ENCODE results near the gene GABBR1.

Gene GABBR1

DNA sequence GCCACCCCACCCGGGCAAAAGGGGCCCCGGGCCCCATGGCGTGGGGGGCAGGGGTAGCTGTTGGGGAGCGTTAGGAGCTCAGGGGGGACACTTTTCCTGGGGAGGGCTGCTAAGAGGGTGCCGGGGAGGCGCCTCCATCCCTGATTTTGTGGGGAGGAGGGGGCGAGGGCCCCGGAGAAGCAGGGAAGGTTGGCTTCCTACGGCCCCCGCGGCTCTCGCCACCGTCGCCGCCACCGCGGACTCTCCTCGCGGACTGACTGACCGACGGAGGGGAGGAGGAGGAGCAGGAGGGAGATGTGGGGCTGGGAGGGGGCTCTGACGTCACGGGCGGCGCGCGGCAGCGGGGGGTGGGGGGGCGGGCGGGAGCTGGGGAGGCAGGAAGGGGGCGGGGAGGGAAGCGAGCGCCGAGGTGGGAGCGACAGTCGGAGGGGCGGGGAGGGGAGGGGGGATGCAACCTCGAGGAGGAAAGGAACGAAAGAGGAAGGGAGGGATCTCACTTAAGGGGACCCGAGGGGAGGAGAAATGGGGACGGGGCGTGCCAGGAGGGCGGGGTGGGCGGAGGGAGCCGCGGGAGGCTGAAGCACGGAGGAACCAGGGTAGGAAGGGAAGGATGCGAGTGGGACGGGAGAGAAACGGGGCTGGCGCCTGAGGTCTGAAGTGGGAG is 5.1 kb downstream of the GABBR1 start:
- DNase-seq (ENCODE audit: low spot score in 2 of 2) (no peak), ATAC-seq (replicated peaks; ENCODE audit: extremely low read depth, poor library complexity, severe bottlenecking) (peak; percentile 15)
- Mint-ChIP-seq H3K4me3 (peak overlapping the region; percentile 77), H3K36me3 (ENCODE audit: insufficient read depth) (peaks cover 4% of the 10 kb centered on the region), H3K27me3 (peaks cover 28% of the 10 kb centered on the region), H3K4me1 (peaks cover 26% of the 10 kb centered on the region), H3K9me3 (no peaks in the 10 kb centered on the region), H3K27ac (ENCODE audit: low read depth) (peak overlapping the region; percentile 6)

DNA sequence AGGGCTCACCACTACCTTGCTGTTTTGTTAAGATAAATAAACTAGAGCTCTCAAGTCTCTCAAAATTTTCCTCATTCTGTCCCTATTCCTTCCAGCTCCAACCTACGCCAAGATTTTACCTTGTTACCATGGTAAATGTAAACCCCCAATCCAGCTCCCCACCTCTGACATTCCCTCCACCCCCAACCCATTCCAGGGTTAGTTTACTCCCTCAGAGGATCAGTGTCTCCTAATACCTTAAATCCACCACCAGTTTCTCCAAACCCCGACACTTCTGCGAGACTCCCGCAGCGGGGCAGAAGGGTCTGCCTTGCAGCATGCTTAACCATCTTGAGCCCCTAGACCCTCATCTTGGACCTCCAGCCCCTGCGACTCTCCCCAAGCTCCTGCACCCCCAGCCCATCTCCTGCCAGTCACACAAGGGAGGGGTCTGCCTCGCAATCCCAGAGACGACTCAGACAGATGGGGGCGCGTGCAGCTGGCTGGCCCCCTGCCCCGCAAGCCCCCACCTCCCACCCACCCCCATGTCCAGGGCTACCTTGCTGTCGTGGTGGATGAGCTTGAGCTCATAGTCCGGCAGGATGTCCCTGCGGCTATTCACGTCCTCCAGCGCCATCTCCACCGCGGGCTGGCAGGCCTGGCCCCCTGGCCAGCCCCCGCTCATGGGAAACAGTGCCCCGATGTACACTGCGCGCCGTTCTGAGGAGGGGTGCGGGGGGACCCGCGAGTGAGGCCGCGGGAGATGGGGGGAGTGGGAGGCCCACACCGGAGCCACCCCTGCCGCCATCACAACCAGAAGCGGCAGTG is 5.8 kb downstream of the GABBR1 start:
- Mint-ChIP-seq H3K4me3 (peak overlapping the region; percentile 77), H3K4me1 (peaks cover 24% of the 10 kb centered on the region), H3K36me3 (ENCODE audit: insufficient read depth) (peaks cover 4% of the 10 kb centered on the region), H3K9me3 (no peaks in the 10 kb centered on the region), H3K27ac (ENCODE audit: low read depth) (no peak overlapping the region), H3K27me3 (peaks cover 25% of the 10 kb centered on the region)
- ATAC-seq (replicated peaks; ENCODE audit: extremely low read depth, poor library complexity, severe bottlenecking) (no peak), DNase-seq (ENCODE audit: low spot score in 2 of 2) (no peak)

DNA sequence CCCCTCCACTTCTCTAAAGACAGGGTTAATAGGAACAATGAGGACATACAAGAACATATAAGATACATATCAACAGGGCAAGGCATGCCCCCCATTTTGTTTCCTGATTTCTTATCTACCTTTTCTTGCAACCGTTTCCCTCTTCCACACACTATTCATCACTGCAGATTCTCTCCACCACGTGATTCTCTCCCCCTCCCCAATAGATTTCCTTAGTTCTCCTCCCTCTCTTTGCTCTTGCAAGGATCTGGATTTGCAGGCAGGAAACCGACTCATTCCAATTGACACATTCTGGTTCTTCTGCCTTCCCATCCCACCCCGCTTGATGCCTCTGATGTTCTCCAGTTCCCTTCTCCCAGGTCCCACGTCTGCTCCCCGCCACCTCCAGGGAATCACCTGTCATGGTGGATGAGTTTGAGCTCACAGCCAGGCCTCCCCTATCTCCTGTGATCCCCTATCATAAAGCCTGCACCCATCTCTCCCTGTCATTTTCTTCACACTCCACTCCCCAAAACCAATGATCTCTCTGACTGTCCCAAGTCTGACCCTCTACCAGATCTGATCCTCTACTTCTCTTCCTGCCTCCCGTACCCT is 7.5 kb downstream of the GABBR1 start:
- Mint-ChIP-seq H3K9me3 (no peaks in the 10 kb centered on the region), H3K36me3 (ENCODE audit: insufficient read depth) (peaks cover 4% of the 10 kb centered on the region), H3K4me3 (no peak overlapping the region), H3K4me1 (peaks cover 12% of the 10 kb centered on the region), H3K27me3 (peaks cover 10% of the 10 kb centered on the region), H3K27ac (ENCODE audit: low read depth) (no peak overlapping the region)
- no peak for DNase-seq (ENCODE audit: low spot score in 2 of 2)
- ATAC-seq (replicated peaks; ENCODE audit: extremely low read depth, poor library complexity, severe bottlenecking), result no peak

DNA sequence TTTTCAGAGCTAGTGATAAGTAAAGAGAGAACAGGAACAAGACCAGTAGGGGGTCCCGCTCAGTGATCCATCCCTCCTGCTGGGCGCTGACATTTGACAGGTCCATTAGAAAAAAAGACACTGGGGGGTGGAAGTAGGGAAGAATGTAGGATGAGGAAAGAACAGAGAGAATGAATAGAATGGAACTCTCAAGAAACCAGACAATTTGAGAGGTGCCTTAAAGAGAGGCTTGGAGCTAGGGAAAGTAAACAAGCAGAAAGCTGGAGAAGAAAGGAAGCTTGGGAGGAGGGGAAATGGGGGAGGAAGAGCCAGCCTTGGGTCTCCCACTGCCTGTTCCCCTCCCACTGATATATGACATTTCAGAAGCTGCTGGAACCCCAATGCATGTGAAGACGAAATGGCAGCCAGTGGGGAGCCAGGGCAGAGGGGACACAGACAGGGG is 8.4 kb downstream of the GABBR1 start:
- peaks cover 4% of the 10 kb centered on the region for H3K36me3 Mint-ChIP-seq (ENCODE audit: insufficient read depth)
- H3K4me3 Mint-ChIP-seq, result no peak overlapping the region
- H3K9me3 Mint-ChIP-seq, result no peaks in the 10 kb centered on the region
- H3K27me3 Mint-ChIP-seq, result peaks cover 1% of the 10 kb centered on the region
- H3K27ac Mint-ChIP-seq (ENCODE audit: low read depth), result no peak overlapping the region
- no peak for DNase-seq (ENCODE audit: low spot score in 2 of 2)
- H3K4me1 Mint-ChIP-seq, result peaks cover 12% of the 10 kb centered on the region
- ATAC-seq (replicated peaks; ENCODE audit: extremely low read depth, poor library complexity, severe bottlenecking), result no peak

DNA sequence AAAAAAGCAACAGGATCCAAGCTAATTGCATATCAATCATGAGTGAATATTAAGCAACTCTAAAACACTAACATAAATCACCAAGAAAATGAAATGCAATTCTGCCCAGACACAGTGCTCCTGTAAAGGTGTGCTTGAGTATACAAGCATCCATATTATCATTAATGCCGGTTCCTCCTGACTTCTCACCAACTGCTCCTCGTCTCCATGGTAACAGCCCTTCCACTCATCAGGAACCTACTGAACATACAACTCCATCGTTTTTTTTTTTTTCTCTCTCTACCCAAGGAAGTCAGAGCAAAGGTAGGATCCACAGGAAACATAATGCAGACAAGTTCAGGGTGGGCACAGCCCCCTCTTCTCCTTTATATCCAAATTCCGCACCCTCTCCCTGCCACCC is 12.4 kb downstream of the GABBR1 start:
- no peaks in the 10 kb centered on the region for H3K4me1 Mint-ChIP-seq
- peaks cover 4% of the 10 kb centered on the region for H3K36me3 Mint-ChIP-seq (ENCODE audit: insufficient read depth)
- H3K27me3 Mint-ChIP-seq, result no peaks in the 10 kb centered on the region
- no peak for ATAC-seq (replicated peaks; ENCODE audit: extremely low read depth, poor library complexity, severe bottlenecking)
- no peak for DNase-seq (ENCODE audit: low spot score in 2 of 2)
- no peak overlapping the region for H3K4me3 Mint-ChIP-seq
- H3K27ac Mint-ChIP-seq (ENCODE audit: low read depth), result no peak overlapping the region
- H3K9me3 Mint-ChIP-seq, result no peaks in the 10 kb centered on the region

DNA sequence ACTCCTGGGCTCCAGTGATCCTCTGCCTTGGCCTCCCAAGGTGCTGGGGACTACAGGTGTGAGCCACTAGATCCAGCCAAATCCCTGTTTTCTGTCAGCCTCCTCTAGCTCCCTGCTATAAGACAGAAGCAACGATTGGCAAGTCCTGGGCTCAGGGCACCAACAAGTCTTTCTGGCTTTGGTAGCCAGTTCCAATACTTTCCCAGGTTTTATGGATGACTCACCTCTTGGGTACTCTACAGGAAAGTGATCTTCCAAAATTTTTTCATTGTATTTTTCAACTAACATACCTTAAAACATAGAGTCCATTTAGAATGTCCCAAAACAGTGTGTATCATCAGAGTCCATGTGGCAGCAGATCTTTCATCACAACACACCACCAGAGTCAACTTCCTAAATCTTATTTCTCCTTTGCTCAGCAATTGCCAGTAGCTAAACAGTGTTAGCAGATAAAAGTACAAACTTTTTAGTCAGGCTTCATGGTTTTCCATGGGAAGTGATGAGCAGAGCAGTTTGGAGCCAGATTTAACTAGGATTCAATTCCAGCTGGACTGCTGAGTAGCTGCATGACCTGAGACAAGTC is 13.3 kb downstream of the GABBR1 start:
- Mint-ChIP-seq H3K4me3 (no peak overlapping the region), H3K4me1 (no peaks in the 10 kb centered on the region), H3K36me3 (ENCODE audit: insufficient read depth) (peaks cover 4% of the 10 kb centered on the region), H3K27ac (ENCODE audit: low read depth) (no peak overlapping the region), H3K27me3 (no peaks in the 10 kb centered on the region), H3K9me3 (no peaks in the 10 kb centered on the region)
- ATAC-seq (replicated peaks; ENCODE audit: extremely low read depth, poor library complexity, severe bottlenecking) (no peak), DNase-seq (ENCODE audit: low spot score in 2 of 2) (no peak)

DNA sequence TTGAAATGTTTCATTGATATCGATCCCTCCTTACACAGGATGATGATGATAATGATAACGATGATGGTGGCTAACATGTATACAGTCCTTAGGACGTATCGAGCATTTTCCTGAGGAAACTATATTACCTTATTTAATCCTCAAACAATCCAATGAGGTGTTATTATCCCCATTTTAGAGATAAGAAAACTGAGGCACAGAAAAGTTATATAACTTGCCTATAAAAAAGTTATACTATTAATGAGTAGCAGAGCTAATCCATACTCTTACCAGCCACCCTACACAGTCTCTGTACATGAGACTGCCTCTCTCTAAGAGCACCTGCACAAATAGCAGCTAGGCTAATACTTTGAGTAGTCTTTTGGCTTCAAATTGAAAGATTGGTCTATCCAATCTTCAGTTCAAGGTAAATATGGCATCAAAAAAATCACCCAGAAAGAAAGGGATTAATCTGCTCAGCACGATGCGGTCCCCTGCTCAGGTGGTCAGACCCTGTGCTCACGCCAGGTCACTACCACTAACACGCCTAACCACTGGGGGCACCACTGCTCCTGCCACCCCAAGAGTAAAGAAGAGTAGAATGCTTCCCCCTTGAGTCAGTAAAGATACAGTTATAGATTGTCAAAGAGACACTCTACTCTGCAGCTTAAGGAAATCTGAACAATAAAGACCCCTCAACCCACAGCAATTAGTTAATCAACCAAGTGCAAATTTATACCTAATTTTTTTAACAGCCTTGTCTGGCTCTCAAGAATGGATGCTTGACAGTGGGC is 15.0 kb downstream of the GABBR1 start:
- H3K4me3 Mint-ChIP-seq, result no peak overlapping the region
- no peaks in the 10 kb centered on the region for H3K27me3 Mint-ChIP-seq
- no peaks in the 10 kb centered on the region for H3K4me1 Mint-ChIP-seq
- DNase-seq (ENCODE audit: low spot score in 2 of 2), result no peak
- H3K9me3 Mint-ChIP-seq, result no peaks in the 10 kb centered on the region
- no peak overlapping the region for H3K27ac Mint-ChIP-seq (ENCODE audit: low read depth)
- peaks cover 2% of the 10 kb centered on the region for H3K36me3 Mint-ChIP-seq (ENCODE audit: insufficient read depth)
- ATAC-seq (replicated peaks; ENCODE audit: extremely low read depth, poor library complexity, severe bottlenecking), result no peak

DNA sequence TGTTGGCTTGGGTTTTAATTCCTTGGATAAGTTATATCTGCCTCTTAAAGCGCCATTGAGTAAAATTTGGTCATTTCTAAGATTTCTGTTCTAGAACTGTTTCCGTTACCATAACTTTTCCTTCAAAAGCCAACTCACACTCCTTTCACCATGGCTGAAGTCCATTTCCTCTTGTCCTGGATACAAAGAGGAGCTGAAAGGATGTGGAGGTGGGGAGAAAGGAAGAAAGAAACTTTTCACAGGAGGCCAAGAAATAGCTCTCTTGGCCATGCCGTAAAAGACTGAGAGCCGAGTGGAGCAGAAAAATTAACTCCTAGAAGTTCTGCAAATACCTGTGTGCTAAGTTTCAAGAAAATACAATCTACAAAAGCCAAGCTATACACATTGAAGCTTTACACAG is 21.6 kb downstream of the GABBR1 start:
- H3K36me3 Mint-ChIP-seq (ENCODE audit: insufficient read depth), result peaks cover 3% of the 10 kb centered on the region
- no peaks in the 10 kb centered on the region for H3K4me1 Mint-ChIP-seq
- H3K9me3 Mint-ChIP-seq, result no peaks in the 10 kb centered on the region
- H3K27ac Mint-ChIP-seq (ENCODE audit: low read depth), result no peak overlapping the region
- H3K4me3 Mint-ChIP-seq, result no peak overlapping the region
- ATAC-seq (replicated peaks; ENCODE audit: extremely low read depth, poor library complexity, severe bottlenecking), result no peak
- no peaks in the 10 kb centered on the region for H3K27me3 Mint-ChIP-seq
- no peak for DNase-seq (ENCODE audit: low spot score in 2 of 2)

DNA sequence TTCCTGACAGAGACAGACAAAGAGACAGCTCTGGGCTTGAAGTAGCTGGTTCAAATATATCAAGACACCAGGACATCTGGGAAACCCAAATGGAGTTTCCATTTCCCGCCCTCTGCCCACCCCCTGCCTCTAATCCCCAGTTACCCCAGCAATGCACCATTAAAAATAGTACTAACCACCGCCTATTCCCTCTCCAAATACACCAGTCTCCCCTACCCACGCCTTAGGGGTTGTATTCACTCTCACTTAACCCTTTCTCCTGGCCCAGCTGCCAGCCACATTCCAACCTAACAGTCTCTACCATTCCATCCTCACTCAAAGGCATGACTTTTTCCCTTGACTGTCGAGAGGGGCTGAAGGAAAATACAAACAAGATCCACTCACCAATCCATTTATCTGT is 22.4 kb downstream of the GABBR1 start:
- H3K27me3 Mint-ChIP-seq, result no peaks in the 10 kb centered on the region
- DNase-seq (ENCODE audit: low spot score in 2 of 2), result no peak
- no peak overlapping the region for H3K4me3 Mint-ChIP-seq
- peaks cover 3% of the 10 kb centered on the region for H3K36me3 Mint-ChIP-seq (ENCODE audit: insufficient read depth)
- H3K9me3 Mint-ChIP-seq, result no peaks in the 10 kb centered on the region
- H3K27ac Mint-ChIP-seq (ENCODE audit: low read depth), result no peak overlapping the region
- ATAC-seq (replicated peaks; ENCODE audit: extremely low read depth, poor library complexity, severe bottlenecking), result no peak
- no peaks in the 10 kb centered on the region for H3K4me1 Mint-ChIP-seq

DNA sequence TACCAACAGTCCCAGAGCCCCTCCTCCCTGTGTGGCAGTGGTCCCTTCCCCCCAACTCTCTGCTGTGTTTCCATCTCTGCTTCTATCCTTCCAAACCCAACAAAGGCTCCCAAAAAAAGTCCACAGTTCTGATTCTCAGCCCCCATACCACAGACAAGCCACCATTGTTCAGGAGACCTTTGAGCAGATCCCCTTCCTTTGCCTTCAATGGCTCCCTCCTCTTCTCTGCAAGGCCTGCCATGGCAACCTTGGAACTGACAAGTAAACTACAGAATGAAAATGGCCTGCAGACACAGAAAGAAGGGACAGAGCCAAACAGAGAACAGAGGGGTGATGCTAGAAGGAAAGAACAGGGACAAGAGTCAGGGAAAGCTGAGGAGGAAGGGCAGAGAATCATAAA is 24.9 kb downstream of the GABBR1 start:
- no peaks in the 10 kb centered on the region for H3K9me3 Mint-ChIP-seq
- ATAC-seq (replicated peaks; ENCODE audit: extremely low read depth, poor library complexity, severe bottlenecking) (no peak), DNase-seq (ENCODE audit: low spot score in 2 of 2) (no peak)
- H3K4me3 Mint-ChIP-seq, result no peak overlapping the region
- no peak overlapping the region for H3K27ac Mint-ChIP-seq (ENCODE audit: low read depth)
- H3K4me1 Mint-ChIP-seq, result no peaks in the 10 kb centered on the region
- H3K36me3 Mint-ChIP-seq (ENCODE audit: insufficient read depth), result peaks cover 3% of the 10 kb centered on the region
- H3K27me3 Mint-ChIP-seq, result no peaks in the 10 kb centered on the region

DNA sequence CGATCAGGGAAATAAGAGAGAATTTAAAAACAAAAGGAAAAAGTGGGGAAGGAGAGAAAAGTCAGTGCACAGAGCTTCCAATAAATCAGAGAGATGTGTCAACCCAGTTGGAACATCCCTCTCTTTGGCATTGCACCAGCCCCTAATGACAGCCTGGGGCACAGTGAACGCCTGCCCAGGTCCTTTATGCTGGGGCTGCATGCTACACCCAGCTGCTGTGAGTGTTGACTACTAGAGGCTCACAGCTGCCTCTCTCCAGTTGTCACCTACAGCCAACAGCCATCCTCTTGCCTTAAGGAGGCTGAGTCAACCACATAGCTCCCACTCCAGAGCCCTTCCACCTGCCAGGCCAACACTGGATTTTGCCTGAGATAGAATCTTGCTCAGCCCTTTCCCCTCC is 29.1 kb downstream of the GABBR1 start:
- no peak for DNase-seq (ENCODE audit: low spot score in 2 of 2)
- peaks cover 4% of the 10 kb centered on the region for H3K36me3 Mint-ChIP-seq (ENCODE audit: insufficient read depth)
- H3K4me3 Mint-ChIP-seq, result no peak overlapping the region
- no peak overlapping the region for H3K27ac Mint-ChIP-seq (ENCODE audit: low read depth)
- ATAC-seq (replicated peaks; ENCODE audit: extremely low read depth, poor library complexity, severe bottlenecking), result no peak
- no peaks in the 10 kb centered on the region for H3K4me1 Mint-ChIP-seq
- H3K9me3 Mint-ChIP-seq, result no peaks in the 10 kb centered on the region
- no peaks in the 10 kb centered on the region for H3K27me3 Mint-ChIP-seq

DNA sequence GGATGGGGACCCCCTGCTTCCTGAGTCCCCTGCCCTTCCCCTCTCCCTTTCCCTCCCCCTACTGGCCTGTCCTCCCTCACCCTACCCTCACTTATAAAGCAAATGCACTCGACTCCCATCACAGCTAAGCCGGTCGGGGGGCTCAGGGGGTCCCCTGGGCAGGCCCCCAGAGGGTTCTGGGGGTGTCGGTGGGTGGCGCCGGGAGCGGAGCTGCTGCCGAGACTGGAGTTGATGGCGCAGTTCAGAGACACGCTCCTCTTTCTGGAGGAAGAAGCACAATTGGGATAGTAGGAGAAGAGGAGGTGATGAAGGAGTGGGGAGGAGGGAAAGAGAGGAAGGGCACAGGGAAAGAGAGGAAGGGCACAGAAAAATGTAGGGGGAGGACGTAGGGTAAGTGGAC is 29.5 kb downstream of the GABBR1 start:
- Mint-ChIP-seq H3K27ac (ENCODE audit: low read depth) (no peak overlapping the region), H3K36me3 (ENCODE audit: insufficient read depth) (peaks cover 4% of the 10 kb centered on the region)
- no peak for ATAC-seq (replicated peaks; ENCODE audit: extremely low read depth, poor library complexity, severe bottlenecking)

More for the DNA sequence above, 29.5 kb downstream of the GABBR1 start:
- no peaks in the 10 kb centered on the region for H3K9me3 Mint-ChIP-seq
- H3K27me3 Mint-ChIP-seq, result no peaks in the 10 kb centered on the region
- no peak overlapping the region for H3K4me3 Mint-ChIP-seq
- DNase-seq (ENCODE audit: low spot score in 2 of 2), result no peak
- no peaks in the 10 kb centered on the region for H3K4me1 Mint-ChIP-seq
